Mesothelial cell of epicardium (in vitro differentiated cells): ENCODE results near the gene DNMT3B. TPM values are rescaled to one million over a fixed set of nuclear protein-coding genes. Genes with fewer than 3 reads are reported as not detected.

Experiments used
- DNase-seq, 2 experiments: peaks; one replicate each; pipeline ENCODE4 v3.0.0; 2021; ENCODE audit warnings: low spot score in 2 of 2; ENCODE audit not compliant: unreplicated experiment in 2 of 2
- H3K27ac Mint-ChIP-seq: 2 replicates; pipeline ENCODE4 v1.8.0; 2021; ENCODE audit warnings: mixed read lengths
- H3K27me3 Mint-ChIP-seq: 2 replicates; pipeline ENCODE4 v1.8.0; 2021; ENCODE audit warnings: low read depth, mixed read lengths
- H3K36me3 Mint-ChIP-seq: 2 replicates; pipeline ENCODE4 v1.8.0; 2021; ENCODE audit warnings: mixed read lengths
- H3K4me1 Mint-ChIP-seq: 2 replicates; pipeline ENCODE4 v1.8.0; 2021; ENCODE audit warnings: mixed read lengths
- H3K4me3 Mint-ChIP-seq: 2 replicates; pipeline ENCODE4 v1.8.0; 2021; ENCODE audit warnings: mild to moderate bottlenecking, moderate library complexity, mixed read lengths
- H3K9me3 Mint-ChIP-seq: 2 replicates; pipeline ENCODE4 v1.8.0; 2021; ENCODE audit warnings: mixed read lengths
- total RNA-seq: library from RNA; stranded (reverse); gene quantifications from 3 replicates; pipeline ENCODE4 v1.2.1, GENCODE V29; 2021
- TF ChIP-seq, protein P1 (sequence below): fragments of 200-600 bp; sonication (generic); IDR thresholded peaks from one replicate; pipeline ENCODE4 v1.5.0; 2021; ENCODE audit warnings: antibody characterized with exemption; ENCODE audit not compliant: unreplicated experiment

Gene DNMT3B
- total RNA-seq, 1 donor from 2014 or later, result 8.5 TPM

DNA sequence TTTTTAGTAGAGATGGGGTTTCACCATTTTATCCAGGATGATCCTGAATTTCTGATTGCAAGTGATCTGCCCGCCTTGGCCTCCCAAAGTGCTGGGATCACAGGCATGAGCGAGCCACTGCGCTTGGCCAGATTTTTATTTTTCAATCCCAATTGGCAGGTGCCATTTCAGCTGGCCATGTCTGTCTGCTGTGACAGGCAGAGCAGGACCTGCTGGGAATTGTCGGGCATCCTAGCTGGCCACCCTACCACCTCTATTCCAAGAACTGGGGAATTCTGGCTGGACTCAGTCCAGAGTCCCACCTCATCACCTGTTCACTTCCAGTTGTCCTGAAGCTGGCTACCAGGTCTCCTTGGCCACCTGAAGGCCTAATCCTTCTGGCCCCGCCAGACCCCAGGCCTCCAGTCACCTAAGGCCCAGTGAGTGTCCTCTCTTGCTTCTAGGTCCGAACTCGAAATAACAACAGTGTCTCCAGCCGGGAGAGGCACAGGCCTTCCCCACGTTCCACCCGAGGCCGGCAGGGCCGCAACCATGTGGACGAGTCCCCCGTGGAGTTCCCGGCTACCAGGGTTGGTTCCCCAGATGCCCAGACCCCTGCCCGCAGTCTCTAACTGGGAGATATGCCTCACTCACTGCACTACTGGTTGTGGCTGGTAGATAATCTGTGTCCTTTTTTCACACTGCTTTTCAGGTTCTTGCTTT, 24.0 kb downstream of the DNMT3B start:
- peaks cover 5% of the 10 kb centered on the region for H3K36me3 Mint-ChIP-seq
- peaks cover 2% of the 10 kb centered on the region for H3K4me1 Mint-ChIP-seq
- TF ChIP-seq, protein P1, sequence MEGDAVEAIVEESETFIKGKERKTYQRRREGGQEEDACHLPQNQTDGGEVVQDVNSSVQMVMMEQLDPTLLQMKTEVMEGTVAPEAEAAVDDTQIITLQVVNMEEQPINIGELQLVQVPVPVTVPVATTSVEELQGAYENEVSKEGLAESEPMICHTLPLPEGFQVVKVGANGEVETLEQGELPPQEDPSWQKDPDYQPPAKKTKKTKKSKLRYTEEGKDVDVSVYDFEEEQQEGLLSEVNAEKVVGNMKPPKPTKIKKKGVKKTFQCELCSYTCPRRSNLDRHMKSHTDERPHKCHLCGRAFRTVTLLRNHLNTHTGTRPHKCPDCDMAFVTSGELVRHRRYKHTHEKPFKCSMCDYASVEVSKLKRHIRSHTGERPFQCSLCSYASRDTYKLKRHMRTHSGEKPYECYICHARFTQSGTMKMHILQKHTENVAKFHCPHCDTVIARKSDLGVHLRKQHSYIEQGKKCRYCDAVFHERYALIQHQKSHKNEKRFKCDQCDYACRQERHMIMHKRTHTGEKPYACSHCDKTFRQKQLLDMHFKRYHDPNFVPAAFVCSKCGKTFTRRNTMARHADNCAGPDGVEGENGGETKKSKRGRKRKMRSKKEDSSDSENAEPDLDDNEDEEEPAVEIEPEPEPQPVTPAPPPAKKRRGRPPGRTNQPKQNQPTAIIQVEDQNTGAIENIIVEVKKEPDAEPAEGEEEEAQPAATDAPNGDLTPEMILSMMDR, result no peak
- DNase-seq, result no peak
- H3K27ac Mint-ChIP-seq, result no peak overlapping the region
- no peaks in the 10 kb centered on the region for H3K27me3 Mint-ChIP-seq
- no peaks in the 10 kb centered on the region for H3K9me3 Mint-ChIP-seq
- H3K4me3 Mint-ChIP-seq, result no peak overlapping the region

DNA sequence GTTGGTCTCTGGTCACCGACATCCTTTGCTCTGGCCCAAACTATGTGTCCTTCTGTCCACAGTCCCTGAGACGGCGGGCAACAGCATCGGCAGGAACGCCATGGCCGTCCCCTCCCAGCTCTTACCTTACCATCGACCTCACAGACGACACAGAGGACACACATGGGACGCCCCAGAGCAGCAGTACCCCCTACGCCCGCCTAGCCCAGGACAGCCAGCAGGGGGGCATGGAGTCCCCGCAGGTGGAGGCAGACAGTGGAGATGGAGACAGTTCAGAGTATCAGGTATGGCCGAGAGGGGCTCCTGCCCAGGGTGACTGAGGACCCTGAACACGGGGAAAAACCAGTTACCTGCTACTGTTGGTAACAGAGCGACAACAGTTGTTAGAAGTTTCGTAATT, 25.0 kb downstream of the DNMT3B start:
- DNase-seq, result no peak
- Mint-ChIP-seq H3K4me3 (no peak overlapping the region), H3K27me3 (no peaks in the 10 kb centered on the region), H3K27ac (no peak overlapping the region), H3K9me3 (no peaks in the 10 kb centered on the region), H3K4me1 (peaks cover 10% of the 10 kb centered on the region), H3K36me3 (peaks cover 5% of the 10 kb centered on the region)
- TF ChIP-seq, protein P1, result no peak

DNA sequence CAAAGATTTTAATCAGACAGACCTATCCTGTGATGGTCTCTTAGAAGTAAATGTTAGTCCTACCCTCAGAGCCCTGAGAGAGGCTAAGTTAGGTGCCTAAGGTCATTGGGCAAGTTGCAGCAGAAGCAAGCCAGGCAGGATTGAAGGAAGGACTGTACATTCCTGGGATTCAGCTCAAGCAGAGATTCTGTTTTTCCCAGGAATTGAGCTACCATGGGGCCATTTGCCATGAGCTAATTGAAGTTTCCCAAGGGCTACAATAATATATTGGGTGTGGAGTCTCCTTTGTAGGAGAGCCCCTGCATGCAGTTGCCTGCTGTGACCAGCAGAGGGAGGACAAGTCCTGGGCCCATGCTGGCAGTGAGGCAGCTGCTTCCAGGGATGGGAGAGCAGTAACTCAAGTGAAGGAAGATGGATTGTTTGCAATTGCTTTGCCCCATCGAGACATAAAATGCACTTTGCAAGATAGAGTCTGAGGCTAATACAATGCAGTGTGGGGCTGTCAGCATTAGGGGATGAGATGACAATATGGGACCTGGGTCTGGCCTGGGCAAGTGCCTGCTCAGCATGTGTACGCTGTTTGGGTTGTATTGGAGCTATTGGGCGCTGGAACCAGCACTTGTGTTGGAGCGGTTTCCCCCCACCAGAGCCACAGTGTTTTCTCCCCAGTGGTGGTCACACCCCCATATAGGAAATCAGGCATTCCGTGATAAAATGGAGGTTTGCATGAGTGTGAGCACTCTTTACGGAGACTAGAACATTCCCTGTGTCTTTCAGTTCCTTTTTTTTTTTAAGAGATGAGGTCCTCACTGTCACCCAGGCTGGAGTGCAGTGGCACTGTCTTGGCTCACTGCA, 27.9 kb downstream of the DNMT3B start:
- no peak overlapping the region for H3K4me3 Mint-ChIP-seq
- peaks cover 26% of the 10 kb centered on the region for H3K4me1 Mint-ChIP-seq
- no peak overlapping the region for H3K27ac Mint-ChIP-seq
- no peaks in the 10 kb centered on the region for H3K9me3 Mint-ChIP-seq
- no peaks in the 10 kb centered on the region for H3K27me3 Mint-ChIP-seq
- H3K36me3 Mint-ChIP-seq, result peaks cover 5% of the 10 kb centered on the region
- TF ChIP-seq, protein P1, result peak; percentile 98
- peak; percentile 63 to 83 for DNase-seq

DNA sequence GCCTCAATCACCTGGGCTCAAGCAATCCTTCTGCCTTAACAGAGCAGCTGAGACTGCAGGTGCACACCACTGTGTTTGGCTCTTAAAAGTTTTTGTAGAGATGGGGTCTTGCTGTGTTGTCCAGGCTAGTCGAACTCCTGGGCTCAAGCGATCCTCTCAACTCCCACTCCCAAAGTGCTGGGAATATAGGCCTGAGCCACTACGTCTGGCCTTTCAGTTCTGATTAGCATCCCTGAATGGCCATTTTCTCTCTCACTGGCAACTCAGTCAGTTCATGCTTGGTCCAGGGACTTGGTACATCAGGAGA, 28.5 kb downstream of the DNMT3B start:
- Mint-ChIP-seq H3K27ac (no peak overlapping the region), H3K27me3 (no peaks in the 10 kb centered on the region), H3K36me3 (peaks cover 5% of the 10 kb centered on the region), H3K4me1 (peaks cover 26% of the 10 kb centered on the region), H3K9me3 (no peaks in the 10 kb centered on the region), H3K4me3 (no peak overlapping the region)
- no peak for DNase-seq
- TF ChIP-seq, protein P1, result no peak

DNA sequence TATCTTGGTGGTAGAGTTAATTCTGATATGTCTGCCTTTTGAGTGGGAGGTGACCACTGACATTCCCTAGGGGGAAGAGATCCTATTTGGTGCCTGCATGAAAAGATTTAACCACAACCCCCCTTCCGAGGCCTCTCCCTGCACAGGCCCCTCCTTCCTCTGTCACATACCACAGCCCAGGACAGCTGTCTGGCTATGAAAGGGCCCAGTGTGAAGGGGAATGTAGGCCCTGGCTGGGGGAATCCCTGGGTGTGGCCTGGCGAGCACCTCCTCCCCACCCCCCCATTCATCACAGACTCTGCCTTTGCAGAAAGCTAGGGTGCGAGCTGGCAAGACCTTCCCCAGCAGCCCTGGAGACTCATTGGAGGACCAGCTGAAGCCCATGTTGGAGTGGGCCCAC, 30.1 kb downstream of the DNMT3B start:
- H3K27ac Mint-ChIP-seq, result peak overlapping the region; percentile 85
- DNase-seq, result peak; percentile 45 to 61
- peaks cover 2% of the 10 kb centered on the region for H3K36me3 Mint-ChIP-seq

More for the DNA sequence above, 30.1 kb downstream of the DNMT3B start:
- Mint-ChIP-seq H3K4me3 (no peak overlapping the region), H3K27me3 (no peaks in the 10 kb centered on the region), H3K4me1 (peaks cover 32% of the 10 kb centered on the region), H3K9me3 (no peaks in the 10 kb centered on the region)
- TF ChIP-seq, protein P1, result no peak
